Smooth muscle cell (in vitro differentiated cells): Measurements from ENCODE around the gene ZKSCAN7. TPM values are rescaled to one million over a fixed set of nuclear protein-coding genes. Genes with fewer than 3 reads are reported as not detected.

Experiments used
- DNase-seq: peaks from one replicate; lab custom pipeline; 2025; ENCODE audit not compliant: unreplicated experiment; lab: John Stamatoyannopoulos, UW
- H2AFZ ChIP-seq: fragments of 200-600 bp; sonication (generic); 2 replicates; pipeline ENCODE4 v1.6.0; 2016; ENCODE audit warnings: antibody characterized with exemption, low read depth, mild to moderate bottlenecking
- H3F3A ChIP-seq: fragments of 200-600 bp; sonication (generic); 2 replicates; pipeline ENCODE4 v1.6.0; 2017; ENCODE audit warnings: antibody characterized with exemption, low read depth
- H3K27ac ChIP-seq: fragments of 200-600 bp; sonication (generic); 2 replicates; pipeline ENCODE4 v1.5.1; 2016; ENCODE audit warnings: low read depth, mild to moderate bottlenecking
- H3K27me3 ChIP-seq: fragments of 200-600 bp; sonication (generic); 2 replicates; pipeline ENCODE4 v1.6.1; 2016; ENCODE audit warnings: low read depth, mild to moderate bottlenecking
- H3K36me3 ChIP-seq: fragments of 200-600 bp; sonication (generic); 2 replicates; pipeline ENCODE4 v1.5.1; 2016; ENCODE audit warnings: low read depth
- H3K4me1 ChIP-seq: fragments of 200-600 bp; sonication (generic); 2 replicates; pipeline ENCODE4 v1.5.1; 2016; ENCODE audit warnings: low read depth
- H3K4me2 ChIP-seq: fragments of 200-600 bp; sonication (generic); 2 replicates; pipeline ENCODE4 v1.6.0; 2016; ENCODE audit warnings: mild to moderate bottlenecking
- H3K4me3 ChIP-seq: fragments of 200-600 bp; sonication (generic); 2 replicates; pipeline ENCODE4 v1.5.1; 2016; ENCODE audit warnings: mild to moderate bottlenecking
- H3K79me2 ChIP-seq: fragments of 200-600 bp; sonication (generic); 2 replicates; pipeline ENCODE4 v1.6.0; 2016; ENCODE audit warnings: low read depth, mild to moderate bottlenecking
- H3K9ac ChIP-seq: fragments of 200-600 bp; sonication (generic); 2 replicates; pipeline ENCODE4 v1.6.0; 2016; ENCODE audit warnings: low read depth
- H3K9me3 ChIP-seq: fragments of 200-600 bp; sonication (generic); replicated peaks from 2 replicates; pipeline ENCODE4 v1.5.1; 2016; ENCODE audit warnings: low read depth
- H4K20me1 ChIP-seq: fragments of 200-600 bp; sonication (generic); 2 replicates; pipeline ENCODE4 v1.6.0; 2016; ENCODE audit warnings: low read depth
- WGBS: methylation state at CpG from one replicate; pipeline ENCODE4 v1.1.7; 2016; ENCODE audit warnings: low lambda C conversion rate; 5-methylcytosine and 5-hydroxymethylcytosine counted together
- polyA plus RNA-seq: library from polyadenylated mRNA; unstranded; fragments of >200 nt; fragmentation: Nextera tagmentation; extraction: Ambion mirVana; gene quantifications from 2 replicates; pipeline ENCODE4 v1.2.1, GENCODE V29; 2016
- total RNA-seq: library from RNA; depleted of rRNA; stranded (reverse); fragments of >200 nt; gene quantifications from 2 replicates; pipeline ENCODE4 v1.2.3, GENCODE V29; 2014
- TF ChIP-seq, protein P1 (sequence below): fragments of 200-600 bp; sonication (generic); IDR thresholded peaks from 2 replicates; pipeline ENCODE4 v1.5.1; 2017; ENCODE audit warnings: borderline replicate concordance, mild to moderate bottlenecking, antibody characterized with exemption; ENCODE audit not compliant: insufficient read depth, poor library complexity, severe bottlenecking

ZKSCAN7 gene
- total RNA-seq: 5.6 and 10.6 TPM in 2 replicates
- 3.7 and 4.6 TPM in 2 replicates for polyA plus RNA-seq

DNA sequence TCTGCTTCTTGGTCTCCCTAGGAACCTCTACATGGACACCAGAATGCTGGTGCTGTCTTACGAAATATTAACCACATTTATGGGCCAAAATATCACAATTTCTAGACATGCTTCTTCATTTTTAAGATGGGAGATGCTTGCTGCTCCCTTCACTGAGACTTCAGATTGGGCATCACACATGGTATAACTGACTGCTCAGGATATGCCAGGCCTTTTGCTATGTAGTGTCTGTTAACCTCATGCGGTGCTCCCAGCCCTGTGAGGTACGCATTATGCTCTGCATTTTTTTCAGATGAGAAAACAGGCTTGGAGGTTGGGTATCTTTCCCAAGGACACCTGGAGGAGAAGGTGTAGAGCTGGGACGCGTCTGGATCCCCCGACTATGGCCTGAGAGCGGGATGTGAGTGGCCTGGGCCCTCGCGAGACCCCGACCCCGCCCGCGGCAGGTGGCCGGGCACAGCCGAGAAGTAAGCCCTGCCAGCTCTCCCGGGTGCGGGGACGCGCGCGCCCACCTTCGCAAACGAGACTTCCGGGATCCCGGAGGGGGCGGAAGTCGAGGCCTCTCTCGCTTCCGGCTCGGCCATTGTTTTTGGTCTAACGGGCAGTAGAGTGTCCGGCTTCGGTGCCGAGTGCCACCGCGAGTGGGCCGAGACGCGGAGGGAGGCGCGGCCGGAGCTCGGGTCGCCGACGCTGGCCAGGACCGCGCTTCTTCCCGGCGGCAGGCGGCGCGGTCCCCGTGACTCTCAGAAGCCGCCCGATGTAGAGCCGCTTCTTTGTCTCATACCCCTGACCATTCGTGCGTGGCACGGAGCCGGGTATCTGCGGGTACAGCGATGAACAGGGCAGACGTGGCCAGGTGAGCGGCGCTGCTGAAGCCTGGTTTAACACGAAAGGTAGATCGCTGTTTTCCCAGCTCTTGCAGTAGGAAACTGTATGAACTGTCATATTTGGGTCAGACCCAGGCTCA, at the start of gene ZKSCAN7:
Gene ZKSCAN7 (plus strand): TSS at position 568 of the 967 bp plus-strand sequence. CDS start 1,855 bp downstream, outside the sequence.
- Histone ChIP-seq H3K27me3 (peaks cover 31% of the 10 kb centered on the region), H3K27ac (peak within 1 kb of the TSS; percentile 13), H3K79me2 (peaks cover 8% of the 10 kb centered on the region), H3K4me2 (peak within 1 kb of the TSS; percentile 94), H3K9ac (peak within 1 kb of the TSS; percentile 70), H3K4me1 (peaks cover 10% of the 10 kb centered on the region), H2AFZ (peak within 1 kb of the TSS; percentile 99), H3F3A (no peaks in the 10 kb centered on the region), H4K20me1 (no peaks in the 10 kb centered on the region), H3K9me3 (no peaks in the 10 kb centered on the region), H3K36me3 (no peaks in the 10 kb centered on the region), H3K4me3 (peak within 1 kb of the TSS; percentile 78)
- DNase-seq: no peak
- 3% methylated on average over 66 of the region's 68 CpGs for WGBS
- TF ChIP-seq, protein P1, sequence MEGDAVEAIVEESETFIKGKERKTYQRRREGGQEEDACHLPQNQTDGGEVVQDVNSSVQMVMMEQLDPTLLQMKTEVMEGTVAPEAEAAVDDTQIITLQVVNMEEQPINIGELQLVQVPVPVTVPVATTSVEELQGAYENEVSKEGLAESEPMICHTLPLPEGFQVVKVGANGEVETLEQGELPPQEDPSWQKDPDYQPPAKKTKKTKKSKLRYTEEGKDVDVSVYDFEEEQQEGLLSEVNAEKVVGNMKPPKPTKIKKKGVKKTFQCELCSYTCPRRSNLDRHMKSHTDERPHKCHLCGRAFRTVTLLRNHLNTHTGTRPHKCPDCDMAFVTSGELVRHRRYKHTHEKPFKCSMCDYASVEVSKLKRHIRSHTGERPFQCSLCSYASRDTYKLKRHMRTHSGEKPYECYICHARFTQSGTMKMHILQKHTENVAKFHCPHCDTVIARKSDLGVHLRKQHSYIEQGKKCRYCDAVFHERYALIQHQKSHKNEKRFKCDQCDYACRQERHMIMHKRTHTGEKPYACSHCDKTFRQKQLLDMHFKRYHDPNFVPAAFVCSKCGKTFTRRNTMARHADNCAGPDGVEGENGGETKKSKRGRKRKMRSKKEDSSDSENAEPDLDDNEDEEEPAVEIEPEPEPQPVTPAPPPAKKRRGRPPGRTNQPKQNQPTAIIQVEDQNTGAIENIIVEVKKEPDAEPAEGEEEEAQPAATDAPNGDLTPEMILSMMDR: peak; percentile 18

DNA sequence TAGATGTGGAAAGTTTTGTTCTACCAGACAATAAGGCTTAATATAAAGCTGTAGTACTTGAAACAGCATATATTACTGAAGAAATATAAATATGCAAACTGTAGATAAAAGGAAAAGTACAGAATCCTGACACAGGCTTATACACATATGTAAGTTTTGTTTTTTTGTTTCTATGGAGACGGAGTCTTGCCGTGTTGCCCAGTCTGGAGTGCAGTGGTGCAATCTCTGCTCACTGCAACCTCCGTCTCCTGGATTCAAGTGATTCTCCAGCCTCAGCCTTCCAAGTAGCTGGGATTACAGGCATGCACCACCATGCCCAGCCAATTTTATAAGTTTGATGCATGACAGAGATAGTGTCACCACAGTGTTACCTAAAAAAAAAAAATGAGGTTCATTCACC, 48.4 kb upstream of the ZKSCAN7 start:
- no peaks in the 10 kb centered on the region for H3K36me3 ChIP-seq
- H3K79me2 ChIP-seq: peaks cover 71% of the 10 kb centered on the region
- H3K9me3 ChIP-seq: no peaks in the 10 kb centered on the region
- no peak overlapping the region for H3K4me3 ChIP-seq
- peaks cover 13% of the 10 kb centered on the region for H3K4me1 ChIP-seq
- no peak overlapping the region for H3K9ac ChIP-seq
- H3F3A ChIP-seq: no peaks in the 10 kb centered on the region
- H2AFZ ChIP-seq: no peak overlapping the region
- H3K27me3 ChIP-seq: no peaks in the 10 kb centered on the region
- no peak overlapping the region for H3K27ac ChIP-seq
- no peak for DNase-seq
- WGBS: 97% methylated on average over 3 of the region's 3 CpGs
- TF ChIP-seq, protein P1: no peak
- H3K4me2 ChIP-seq: no peak overlapping the region
- peaks cover 8% of the 10 kb centered on the region for H4K20me1 ChIP-seq

- 74% methylated on average over 5 of the region's 5 CpGs for WGBS
- TF ChIP-seq, protein P1: no peak
- peaks cover 70% of the 10 kb centered on the region for H3K79me2 ChIP-seq
These were observed 48.0 kb upstream of the ZKSCAN7 start for GRCh38 chr3:44506961-44507360.

More at GRCh38 chr3:44506961-44507360, 48.0 kb upstream of the ZKSCAN7 start:
- no peaks in the 10 kb centered on the region for H3K36me3 ChIP-seq
- no peaks in the 10 kb centered on the region for H3F3A ChIP-seq
- H3K9ac ChIP-seq: no peak overlapping the region
- H3K27ac ChIP-seq: no peak overlapping the region
- no peak overlapping the region for H2AFZ ChIP-seq
- DNase-seq: no peak
- H3K4me1 ChIP-seq: peaks cover 14% of the 10 kb centered on the region
- H3K4me3 ChIP-seq: no peak overlapping the region
- H3K27me3 ChIP-seq: no peaks in the 10 kb centered on the region
- H3K9me3 ChIP-seq: no peaks in the 10 kb centered on the region
- peaks cover 8% of the 10 kb centered on the region for H4K20me1 ChIP-seq
- no peak overlapping the region for H3K4me2 ChIP-seq
